NCI-H1417 treated with DMSO at 0.1 percent for 48 hours (cell line): ENCODE measurements around the gene SLC6A7.

Source experiments
- DNase-seq: peaks from one replicate; lab custom pipeline; 2025; lab: John Stamatoyannopoulos, UW

The SLC6A7 gene

GRCh38 chr5:150189728-150190502 is at the start of gene SLC6A7:
Gene SLC6A7 (plus strand): TSS chr5:150190062. CDS start chr5:150190328, 266 bp downstream.
- DNase-seq, result no peak

GRCh38 chr5:150140830-150141229 is 49.0 kb upstream of the SLC6A7 start:
- DNase-seq, result no peak

GRCh38 chr5:150141544-150142184 is 48.2 kb upstream of the SLC6A7 start:
- DNase-seq, result no peak

- DNase-seq, result no peak
Measured at GRCh38 chr5:150142185-150142958, 47.5 kb upstream of the SLC6A7 start.

- no peak for DNase-seq
Measured at GRCh38 chr5:150142959-150143349, 46.9 kb upstream of the SLC6A7 start.

GRCh38 chr5:150143350-150144245 is 46.3 kb upstream of the SLC6A7 start:
- no peak for DNase-seq

GRCh38 chr5:150144246-150144801 is 45.5 kb upstream of the SLC6A7 start:
- DNase-seq, result no peak

- no peak for DNase-seq
Measured at GRCh38 chr5:150144879-150145278, 45.0 kb upstream of the SLC6A7 start.

- no peak for DNase-seq
Measured at GRCh38 chr5:150146235-150146634, 43.6 kb upstream of the SLC6A7 start.

- DNase-seq, result no peak
Measured at GRCh38 chr5:150146862-150147601, 42.8 kb upstream of the SLC6A7 start.

- DNase-seq, result no peak
Measured at GRCh38 chr5:150147670-150148069, 42.2 kb upstream of the SLC6A7 start.

- DNase-seq, result no peak
Measured at GRCh38 chr5:150148117-150148927, 41.5 kb upstream of the SLC6A7 start.

GRCh38 chr5:150149618-150150017 is 40.2 kb upstream of the SLC6A7 start:
- no peak for DNase-seq

GRCh38 chr5:150152636-150153462 is 37.0 kb upstream of the SLC6A7 start:
- no peak for DNase-seq

- no peak for DNase-seq
Measured at GRCh38 chr5:150153483-150153882, 36.4 kb upstream of the SLC6A7 start.

- no peak for DNase-seq
Measured at GRCh38 chr5:150153957-150154617, 35.8 kb upstream of the SLC6A7 start.

- no peak for DNase-seq
Measured at GRCh38 chr5:150154618-150155128, 35.2 kb upstream of the SLC6A7 start.
